OCI-LY7 (cell line): ENCODE measurements around the gene CD160. TPM values are rescaled to one million over a fixed set of nuclear protein-coding genes. Genes with fewer than 3 reads are reported as not detected.

Source experiments
- BruUV-seq: library from RNA; stranded (reverse); fragments of 400-500 nt; replicated peaks from 2 replicates; lab custom pipeline; 2021; lab: Mats Ljungman, UMichigan
- CTCF ChIA-PET: fragments of 300-600 bp; sonication (Branson Sonifier 250); formaldehyde crosslinking; loops from one replicate; lab custom pipeline; 2022; ENCODE audit warnings: antibody characterized with exemption; ENCODE audit not compliant: unreplicated experiment; lab: Charles Lee
- POLR2A ChIA-PET: fragments of 300-600 bp; sonication (Branson Sonifier 250); formaldehyde crosslinking; loops from one replicate; lab custom pipeline; 2022; ENCODE audit warnings: antibody characterized with exemption; lab: Charles Lee
- DNase-seq: peaks from one replicate; pipeline ENCODE4 v3.0.0-alpha.2; 2015; ENCODE audit warnings: low spot score
- H2AFZ ChIP-seq: fragments of 200-600 bp; sonication (generic), shearing (Covaris generic); 2 replicates; pipeline ENCODE4 v1.6.1; 2014; ENCODE audit warnings: mild to moderate bottlenecking, antibody characterized with exemption, low read length, moderate library complexity
- H3K27ac ChIP-seq: fragments of 200-600 bp; sonication (generic); 2 replicates; pipeline ENCODE4 v1.5.1; 2014; ENCODE audit warnings: mixed run types, low read depth, mild to moderate bottlenecking, moderate library complexity, low read length, inconsistent platforms; ENCODE audit not compliant: poor library complexity, severe bottlenecking
- H3K36me3 ChIP-seq: fragments of 200-600 bp; sonication (generic); 2 replicates; pipeline ENCODE4 v1.6.1; 2014; ENCODE audit warnings: mild to moderate bottlenecking, antibody characterized with exemption, low read length, moderate library complexity, mixed read lengths; ENCODE audit not compliant: insufficient read depth
- H3K4me1 ChIP-seq: fragments of 200-600 bp; sonication (generic); 2 replicates; pipeline ENCODE4 v1.5.1; 2014; ENCODE audit warnings: mild to moderate bottlenecking, low read length; ENCODE audit not compliant: insufficient read depth, poor library complexity, severe bottlenecking
- H3K4me2 ChIP-seq: fragments of 200-600 bp; sonication (generic); 2 replicates; pipeline ENCODE4 v1.6.1; 2014; ENCODE audit warnings: mild to moderate bottlenecking, low read length
- H3K4me3 ChIP-seq: fragments of 200-600 bp; sonication (generic); 2 replicates; pipeline ENCODE4 v1.5.1; 2014; ENCODE audit warnings: mild to moderate bottlenecking, low read depth, low read length; ENCODE audit not compliant: poor library complexity, severe bottlenecking
- H3K79me2 ChIP-seq: fragments of 200-600 bp; sonication (generic); 2 replicates; pipeline ENCODE4 v1.6.1; 2016; ENCODE audit warnings: low read depth, mild to moderate bottlenecking, low read length, moderate library complexity, mixed read lengths; ENCODE audit not compliant: insufficient read depth
- H3K9me2 ChIP-seq: fragments of 200-600 bp; sonication (generic); 2 replicates; pipeline ENCODE4 v1.6.1; 2016; ENCODE audit warnings: mild to moderate bottlenecking, low read length, mixed read lengths; ENCODE audit not compliant: insufficient read depth
- H3K9me3 ChIP-seq: fragments of 200-600 bp; sonication (generic); 2 replicates; pipeline ENCODE4 v1.6.1; 2014; ENCODE audit warnings: mild to moderate bottlenecking, mixed run types, low read length, mixed read lengths
- H4K20me1 ChIP-seq: fragments of 200-600 bp; sonication (generic); 2 replicates; pipeline ENCODE4 v1.6.1; 2014; ENCODE audit warnings: mild to moderate bottlenecking, antibody characterized with exemption, low read length, moderate library complexity, mixed read lengths; ENCODE audit not compliant: insufficient read depth
- CTCF ChIP-seq: fragments of 200-600 bp; sonication (generic); conservative IDR thresholded peaks from 2 replicates; pipeline ENCODE4 v1.5.1; 2014; ENCODE audit warnings: mild to moderate bottlenecking, antibody characterized with exemption, low read length, moderate library complexity, mixed read lengths
- EZH2phosphoT487 ChIP-seq: fragments of 200-600 bp; sonication (generic); IDR thresholded peaks from 2 replicates; pipeline ENCODE4 v1.6.1; 2018; ENCODE audit warnings: low read depth, borderline replicate concordance, mild to moderate bottlenecking, mixed run types, antibody characterized with exemption, low read length, moderate library complexity, mixed read lengths
- intact Hi-C: fragments of 100-400 bp; cut with micrococcal nuclease; formaldehyde crosslinking; loops from one replicate; pipeline ENCODE4 v1.10.0; 2022; ENCODE audit not compliant: unreplicated experiment
- total RNA-seq, 2 experiments: library from RNA; depleted of rRNA in 1 of 2; stranded (reverse); fragments of >200 nt in 1 of 2; shearing (Covaris generic) in 1 of 2; gene quantifications; 2 replicates each; pipeline ENCODE4 v1.2.3, GENCODE V29; 2014 to 2022

The CD160 gene
- total RNA-seq, 2 experiments from 2014 or later, result not detected

- no peaks in the 10 kb centered on the region for H3K4me1 ChIP-seq
- ChIA-PET CTCF (no interaction called here), POLR2A (no interaction called here)
- H3K79me2 ChIP-seq, result no peaks in the 10 kb centered on the region
- no peak overlapping the region for H3K27ac ChIP-seq
- no peaks in the 10 kb centered on the region for H3K9me2 ChIP-seq
- no peak overlapping the region for H3K4me2 ChIP-seq
- H3K36me3 ChIP-seq, result no peaks in the 10 kb centered on the region
- DNase-seq, result no peak
- no peaks in the 10 kb centered on the region for H3K9me3 ChIP-seq
- no TSS peak for BruUV-seq
- intact Hi-C loops, result no loop called here
- no peak overlapping the region for H2AFZ ChIP-seq
- TF ChIP-seq CTCF (no peak), EZH2phosphoT487 (no peak)
- H4K20me1 ChIP-seq, result no peaks in the 10 kb centered on the region
- no peak overlapping the region for H3K4me3 ChIP-seq
These were observed 13.1 kb upstream of the CD160 start for GRCh38 chr1:145706086-145706664.

- TF ChIP-seq CTCF (no peak), EZH2phosphoT487 (no peak)
- intact Hi-C loops, result no loop called here
- H3K9me3 ChIP-seq, result no peaks in the 10 kb centered on the region
- no peaks in the 10 kb centered on the region for H3K36me3 ChIP-seq
- POLR2A ChIA-PET, result no interaction called here
- DNase-seq, result no peak
- H3K4me3 ChIP-seq, result no peak within 1 kb of the TSS
- H3K4me2 ChIP-seq, result no peak within 1 kb of the TSS
- no peaks in the 10 kb centered on the region for H3K79me2 ChIP-seq
- H3K27ac ChIP-seq, result no peak within 1 kb of the TSS
- H4K20me1 ChIP-seq, result no peaks in the 10 kb centered on the region
- CTCF ChIA-PET, result no interaction called here
- H3K9me2 ChIP-seq, result no peaks in the 10 kb centered on the region
- no peak within 1 kb of the TSS for H2AFZ ChIP-seq
- no peaks in the 10 kb centered on the region for H3K4me1 ChIP-seq
- BruUV-seq, result no TSS peak
These were observed 12.0 kb upstream of the CD160 start, which contains the start of gene PDZK1 for GRCh38 chr1:145707183-145707867. Gene PDZK1, minus strand, starts transcription at chr1:145707368. Its CDS starts 19,347 bp downstream, at chr1:145688021.

GRCh38 chr1:145708063-145708462 lies 11.2 kb upstream of the CD160 start:
- H2AFZ ChIP-seq, result no peak overlapping the region
- DNase-seq, result no peak
- no peak overlapping the region for H3K4me2 ChIP-seq
- ChIA-PET CTCF (no interaction called here), POLR2A (no interaction called here)
- no peaks in the 10 kb centered on the region for H4K20me1 ChIP-seq
- no peaks in the 10 kb centered on the region for H3K79me2 ChIP-seq
- H3K36me3 ChIP-seq, result no peaks in the 10 kb centered on the region
- H3K4me3 ChIP-seq, result no peak overlapping the region
- intact Hi-C loops, result no loop called here
- H3K27ac ChIP-seq, result no peak overlapping the region
- no peaks in the 10 kb centered on the region for H3K4me1 ChIP-seq
- BruUV-seq, result no TSS peak
- no peaks in the 10 kb centered on the region for H3K9me2 ChIP-seq
- TF ChIP-seq CTCF, result no peak
- TF ChIP-seq EZH2phosphoT487, result no peak
- no peaks in the 10 kb centered on the region for H3K9me3 ChIP-seq
